ENCODE measurements around the gene ATP4A.

Gene ATP4A

GRCh38 chr19:35502751-35503150, 60.7 kb downstream of the ATP4A start:
- Histone ChIP-seq H3K36me3 (ENCODE audit: insufficient read depth, low read depth, low read length) (peaks cover 98% of the 10 kb centered on the region), H3K27ac (ENCODE audit: low read length) (no peak overlapping the region), H3K4me1 (ENCODE audit: insufficient read depth, low read length) (no peaks in the 10 kb centered on the region), H3K27me3 (ENCODE audit: insufficient read depth, low read length) (no peaks in the 10 kb centered on the region), H3K9ac (ENCODE audit: low read depth, low read length) (no peak overlapping the region), H3K9me3 (ENCODE audit: insufficient read depth, low read depth, low read length) (no peaks in the 10 kb centered on the region), H3K4me3 (ENCODE audit: low read length) (no peak overlapping the region)

DNA sequence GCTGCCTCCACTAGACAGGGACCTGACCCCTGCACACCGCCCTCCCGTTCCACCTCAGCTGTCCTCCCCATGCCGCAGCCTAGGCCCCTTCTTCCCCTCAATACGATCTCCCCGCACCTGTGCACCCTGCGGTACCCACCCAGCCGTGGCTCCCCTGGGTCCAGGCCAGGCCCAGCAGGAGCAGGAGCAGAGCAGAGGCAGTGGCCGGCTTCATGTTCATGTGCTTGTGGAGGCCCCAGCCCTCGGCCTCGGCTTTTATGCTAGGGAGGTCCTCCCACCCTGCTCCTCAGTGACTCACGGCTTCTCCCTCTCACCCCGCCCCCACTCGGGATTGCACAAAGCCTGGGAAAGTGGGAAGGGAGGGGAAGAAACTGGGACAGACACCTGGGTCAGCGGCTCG, 61.8 kb downstream of the ATP4A start:
- Histone ChIP-seq H3K9ac (ENCODE audit: low read depth, low read length) (no peak overlapping the region), H3K9me3 (ENCODE audit: insufficient read depth, low read depth, low read length) (no peaks in the 10 kb centered on the region), H3K27me3 (ENCODE audit: insufficient read depth, low read length) (no peaks in the 10 kb centered on the region), H3K4me3 (ENCODE audit: low read length) (no peak overlapping the region), H3K4me1 (ENCODE audit: insufficient read depth, low read length) (no peaks in the 10 kb centered on the region), H3K36me3 (ENCODE audit: insufficient read depth, low read depth, low read length) (peaks cover 96% of the 10 kb centered on the region), H3K27ac (ENCODE audit: low read length) (no peak overlapping the region)

DNA sequence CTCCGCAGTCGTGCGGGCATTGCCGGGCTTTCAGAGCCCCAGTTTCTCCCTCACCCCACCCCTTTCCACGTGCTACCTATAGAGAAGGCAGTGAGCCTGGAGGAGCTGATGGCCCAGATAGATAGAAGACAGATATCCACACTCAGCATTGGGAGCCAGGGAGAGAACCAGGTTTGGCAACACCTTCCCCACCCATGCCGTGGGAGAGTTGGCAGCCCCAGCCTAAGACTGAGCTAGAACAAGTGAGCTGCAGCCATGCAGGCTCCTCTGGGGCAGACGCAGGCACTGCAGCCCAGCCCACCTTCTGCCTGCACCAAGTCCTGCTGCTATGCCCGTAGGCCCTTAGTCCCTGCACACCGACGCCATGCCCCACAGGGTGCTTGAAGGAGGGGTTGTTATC, 62.8 kb downstream of the ATP4A start:
- H3K9ac ChIP-seq (ENCODE audit: low read depth, low read length), result no peak overlapping the region
- no peaks in the 10 kb centered on the region for H3K4me1 ChIP-seq (ENCODE audit: insufficient read depth, low read length)
- H3K4me3 ChIP-seq (ENCODE audit: low read length), result no peak overlapping the region
- H3K27ac ChIP-seq (ENCODE audit: low read length), result no peak overlapping the region
- H3K27me3 ChIP-seq (ENCODE audit: insufficient read depth, low read length), result no peaks in the 10 kb centered on the region
- peaks cover 85% of the 10 kb centered on the region for H3K36me3 ChIP-seq (ENCODE audit: insufficient read depth, low read depth, low read length)
- H3K9me3 ChIP-seq (ENCODE audit: insufficient read depth, low read depth, low read length), result no peaks in the 10 kb centered on the region
